ENCODE measurements around the gene UNK. TPM values are rescaled to one million over a fixed set of nuclear protein-coding genes. Genes with fewer than 3 reads are reported as not detected.

UNK gene, protein sequence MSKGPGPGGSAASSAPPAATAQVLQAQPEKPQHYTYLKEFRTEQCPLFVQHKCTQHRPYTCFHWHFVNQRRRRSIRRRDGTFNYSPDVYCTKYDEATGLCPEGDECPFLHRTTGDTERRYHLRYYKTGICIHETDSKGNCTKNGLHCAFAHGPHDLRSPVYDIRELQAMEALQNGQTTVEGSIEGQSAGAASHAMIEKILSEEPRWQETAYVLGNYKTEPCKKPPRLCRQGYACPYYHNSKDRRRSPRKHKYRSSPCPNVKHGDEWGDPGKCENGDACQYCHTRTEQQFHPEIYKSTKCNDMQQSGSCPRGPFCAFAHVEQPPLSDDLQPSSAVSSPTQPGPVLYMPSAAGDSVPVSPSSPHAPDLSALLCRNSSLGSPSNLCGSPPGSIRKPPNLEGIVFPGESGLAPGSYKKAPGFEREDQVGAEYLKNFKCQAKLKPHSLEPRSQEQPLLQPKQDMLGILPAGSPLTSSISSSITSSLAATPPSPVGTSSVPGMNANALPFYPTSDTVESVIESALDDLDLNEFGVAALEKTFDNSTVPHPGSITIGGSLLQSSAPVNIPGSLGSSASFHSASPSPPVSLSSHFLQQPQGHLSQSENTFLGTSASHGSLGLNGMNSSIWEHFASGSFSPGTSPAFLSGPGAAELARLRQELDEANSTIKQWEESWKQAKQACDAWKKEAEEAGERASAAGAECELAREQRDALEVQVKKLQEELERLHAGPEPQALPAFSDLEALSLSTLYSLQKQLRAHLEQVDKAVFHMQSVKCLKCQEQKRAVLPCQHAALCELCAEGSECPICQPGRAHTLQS
- total RNA-seq, result 10 to 100 TPM; 32.8 to 72.4 TPM
- polyA plus RNA-seq, result 10 to 100 TPM; 15.5 to 18.7 TPM
- long read RNA-seq, donor 1, partial matches to known transcripts, result 6 of 11 reads
- long read RNA-seq, donor 1, other reads (novel, unspliced or antisense), result 0 of 11 reads
- long read RNA-seq, donor 2, result 0 reads
- long read RNA-seq, donor 3, partial matches to known transcripts, result 5 of 6 reads
- long read RNA-seq, donor 3, other reads (novel, unspliced or antisense), result 0 of 6 reads
- long read RNA-seq, donor 4, partial matches to known transcripts, result 0 of 4 reads
- long read RNA-seq, donor 4, other reads (novel, unspliced or antisense), result 0 of 4 reads
- long read RNA-seq, donor 5, partial matches to known transcripts, result 0 of 5 reads
- long read RNA-seq, donor 5, other reads (novel, unspliced or antisense), result 0 of 5 reads

DNA sequence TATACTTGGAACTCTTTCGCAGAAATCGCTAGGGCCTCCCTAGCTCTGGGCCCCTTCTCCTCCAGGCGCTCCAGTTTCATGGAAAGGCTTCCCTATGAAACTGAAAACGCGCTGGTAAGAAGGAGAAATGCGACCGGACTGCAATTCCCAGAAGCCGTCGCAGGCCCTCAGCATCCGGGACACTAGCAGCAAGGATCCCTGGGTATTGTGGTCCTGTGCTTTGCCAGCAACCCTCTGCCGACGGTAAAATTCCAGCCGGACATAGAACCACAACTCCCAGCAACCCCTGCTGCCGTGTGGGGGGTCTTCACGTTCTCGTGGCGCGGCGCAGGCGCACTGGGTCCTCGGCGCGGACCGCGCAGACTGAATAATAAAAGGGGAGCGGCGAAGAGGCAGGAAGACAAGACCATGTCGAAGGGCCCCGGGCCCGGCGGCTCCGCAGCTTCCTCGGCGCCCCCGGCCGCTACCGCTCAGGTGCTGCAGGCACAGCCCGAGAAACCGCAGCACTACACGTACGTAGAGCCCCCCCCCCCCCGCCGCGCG, at the start of gene UNK:
Gene UNK (plus strand): TSS at position 334 of the 543 bp plus-strand sequence. CDS start 75 bp downstream, at position 409.
- peak within 1 kb of the TSS; percentile 56 for H3K4me3 ChIP-seq
- H3K9me3 ChIP-seq (ENCODE audit: control insufficient read depth in 4 of 4, insufficient read depth in 3 of 4, low read length in 3 of 4), result no peaks in the 10 kb centered on the region
- H3K9ac ChIP-seq (ENCODE audit: insufficient read depth in 1 of 2, low read length in 2 of 2), result peak within 1 kb of the TSS; percentile 99
- TF ChIP-seq, protein P1, sequence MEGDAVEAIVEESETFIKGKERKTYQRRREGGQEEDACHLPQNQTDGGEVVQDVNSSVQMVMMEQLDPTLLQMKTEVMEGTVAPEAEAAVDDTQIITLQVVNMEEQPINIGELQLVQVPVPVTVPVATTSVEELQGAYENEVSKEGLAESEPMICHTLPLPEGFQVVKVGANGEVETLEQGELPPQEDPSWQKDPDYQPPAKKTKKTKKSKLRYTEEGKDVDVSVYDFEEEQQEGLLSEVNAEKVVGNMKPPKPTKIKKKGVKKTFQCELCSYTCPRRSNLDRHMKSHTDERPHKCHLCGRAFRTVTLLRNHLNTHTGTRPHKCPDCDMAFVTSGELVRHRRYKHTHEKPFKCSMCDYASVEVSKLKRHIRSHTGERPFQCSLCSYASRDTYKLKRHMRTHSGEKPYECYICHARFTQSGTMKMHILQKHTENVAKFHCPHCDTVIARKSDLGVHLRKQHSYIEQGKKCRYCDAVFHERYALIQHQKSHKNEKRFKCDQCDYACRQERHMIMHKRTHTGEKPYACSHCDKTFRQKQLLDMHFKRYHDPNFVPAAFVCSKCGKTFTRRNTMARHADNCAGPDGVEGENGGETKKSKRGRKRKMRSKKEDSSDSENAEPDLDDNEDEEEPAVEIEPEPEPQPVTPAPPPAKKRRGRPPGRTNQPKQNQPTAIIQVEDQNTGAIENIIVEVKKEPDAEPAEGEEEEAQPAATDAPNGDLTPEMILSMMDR (IDR thresholded peaks at IDR 0.05; ENCODE audit: control extremely low read depth, extremely low read depth), result no peak
- ATAC-seq (ENCODE audit: insufficient read depth, low FRiP score) (peak; percentile 87), DNase-seq (peak; percentile 99 to 100 (median 100))
- peaks cover 5 to 39% (median 15%) of the 10 kb centered on the region in 5 donors for H3K4me1 ChIP-seq (ENCODE audit: control insufficient read depth in 5 of 5, insufficient read depth in 5 of 5, low read length in 5 of 5)
- peak within 1 kb of the TSS; percentile 91 to 93 for H3K27ac ChIP-seq (ENCODE audit: low read depth in 1 of 2, low read length in 1 of 2)
- no peaks in the 10 kb centered on the region for H3K27me3 ChIP-seq (ENCODE audit: control insufficient read depth in 3 of 3, insufficient read depth in 3 of 3, low read length in 2 of 3)
- H3K36me3 ChIP-seq (ENCODE audit: control insufficient read depth in 4 of 4, insufficient read depth in 4 of 4, low read length in 4 of 4), result no peaks in the 10 kb centered on the region
- WGBS, 2 donors, result 0% methylated on average over 34 to 45 of the region's 45 CpGs

DNA sequence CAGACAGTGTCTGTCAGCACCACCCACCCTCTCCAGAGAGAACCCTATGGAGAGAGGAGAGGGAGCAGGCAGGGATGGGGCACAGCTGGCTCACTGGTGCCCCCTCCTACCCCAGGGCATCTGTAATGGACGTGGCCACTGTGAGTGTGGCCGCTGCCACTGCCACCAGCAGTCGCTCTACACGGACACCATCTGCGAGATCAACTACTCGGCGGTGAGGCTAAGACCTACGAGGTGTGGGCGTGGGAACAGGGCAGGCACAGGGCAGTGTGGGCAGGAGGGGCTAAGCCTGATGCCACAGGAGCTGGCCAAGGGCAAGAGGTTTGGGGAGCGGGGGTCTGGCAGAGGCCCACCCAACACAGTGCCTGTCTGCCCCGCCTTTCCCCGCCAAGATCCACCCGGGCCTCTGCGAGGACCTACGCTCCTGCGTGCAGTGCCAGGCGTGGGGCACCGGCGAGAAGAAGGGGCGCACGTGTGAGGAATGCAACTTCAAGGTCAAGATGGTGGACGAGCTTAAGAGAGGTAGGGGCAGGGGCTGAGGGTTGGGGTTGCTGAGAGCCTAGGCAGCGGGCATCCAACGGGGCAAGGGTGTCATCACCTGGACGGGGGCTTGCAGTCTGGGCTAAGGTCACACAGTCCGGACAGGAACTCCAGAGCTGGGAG, 48.3 kb upstream of the UNK start:
- ATAC-seq (ENCODE audit: insufficient read depth, low FRiP score) (no peak), DNase-seq (no peak)
- H3K4me1 ChIP-seq (ENCODE audit: control insufficient read depth in 5 of 5, insufficient read depth in 5 of 5, low read length in 5 of 5), result no peaks in the 10 kb centered on the region
- H3K9me3 ChIP-seq (ENCODE audit: control insufficient read depth in 4 of 4, insufficient read depth in 3 of 4, low read length in 3 of 4), result no peaks in the 10 kb centered on the region
- peaks cover 0 to 12% (median 0%) of the 10 kb centered on the region in 4 donors for H3K36me3 ChIP-seq (ENCODE audit: control insufficient read depth in 4 of 4, insufficient read depth in 4 of 4, low read length in 4 of 4)
- TF ChIP-seq, protein P1 (IDR thresholded peaks at IDR 0.05; ENCODE audit: control extremely low read depth, extremely low read depth), result no peak
- WGBS, 2 donors, result 94 to 95% methylated on average over 26 of the region's 26 CpGs
- H3K27ac ChIP-seq (ENCODE audit: low read depth in 1 of 2, low read length in 1 of 2), result no peak overlapping the region
- no peak overlapping the region for H3K4me3 ChIP-seq
- no peak overlapping the region for H3K9ac ChIP-seq (ENCODE audit: insufficient read depth in 1 of 2, low read length in 2 of 2)
- H3K27me3 ChIP-seq (ENCODE audit: control insufficient read depth in 3 of 3, insufficient read depth in 3 of 3, low read length in 2 of 3), result no peaks in the 10 kb centered on the region

DNA sequence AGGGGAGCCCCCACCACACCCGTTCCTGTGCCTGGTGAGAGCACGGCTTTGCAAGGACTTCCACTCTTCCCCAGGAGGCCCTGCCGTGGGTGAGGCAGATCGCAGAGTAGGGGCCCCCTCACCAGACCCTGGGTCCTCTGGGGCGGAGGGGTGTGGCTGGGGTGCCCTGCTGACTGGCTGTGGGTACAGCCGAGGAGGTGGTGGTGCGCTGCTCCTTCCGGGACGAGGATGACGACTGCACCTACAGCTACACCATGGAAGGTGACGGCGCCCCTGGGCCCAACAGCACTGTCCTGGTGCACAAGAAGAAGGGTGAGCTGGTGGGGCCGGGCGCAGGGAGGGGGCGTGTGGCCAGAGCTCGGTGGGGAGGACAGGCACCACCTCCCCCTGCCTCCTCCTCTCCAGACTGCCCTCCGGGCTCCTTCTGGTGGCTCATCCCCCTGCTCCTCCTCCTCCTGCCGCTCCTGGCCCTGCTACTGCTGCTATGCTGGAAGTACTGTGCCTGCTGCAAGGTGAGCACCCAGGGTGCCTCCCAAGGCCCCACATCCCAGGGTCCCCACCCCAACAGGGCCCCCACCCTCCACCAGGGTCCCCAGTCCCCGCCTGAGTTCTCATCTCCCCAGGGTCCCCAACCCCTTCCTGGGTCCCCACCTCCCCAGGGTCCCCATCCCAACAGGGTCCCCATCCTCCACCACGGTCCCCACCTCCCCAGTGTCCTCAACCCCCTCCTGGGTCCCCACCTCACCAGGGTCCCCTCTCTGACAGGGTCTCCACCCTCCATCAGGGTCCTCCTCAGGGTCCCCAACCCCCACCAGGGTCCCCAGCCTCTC, 47.3 kb upstream of the UNK start:
- Histone ChIP-seq H3K9me3 (ENCODE audit: control insufficient read depth in 4 of 4, insufficient read depth in 3 of 4, low read length in 3 of 4) (no peaks in the 10 kb centered on the region), H3K4me3 (no peak overlapping the region), H3K36me3 (ENCODE audit: control insufficient read depth in 4 of 4, insufficient read depth in 4 of 4, low read length in 4 of 4) (peaks cover 0 to 13% (median 0%) of the 10 kb centered on the region in 4 donors), H3K27ac (ENCODE audit: low read depth in 1 of 2, low read length in 1 of 2) (no peak overlapping the region), H3K27me3 (ENCODE audit: control insufficient read depth in 3 of 3, insufficient read depth in 3 of 3, low read length in 2 of 3) (no peaks in the 10 kb centered on the region), H3K9ac (ENCODE audit: insufficient read depth in 1 of 2, low read length in 2 of 2) (no peak overlapping the region), H3K4me1 (ENCODE audit: control insufficient read depth in 5 of 5, insufficient read depth in 5 of 5, low read length in 5 of 5) (no peaks in the 10 kb centered on the region)
- no peak for ATAC-seq (ENCODE audit: insufficient read depth, low FRiP score)
- DNase-seq, result no peak
- TF ChIP-seq, protein P1 (IDR thresholded peaks at IDR 0.05; ENCODE audit: control extremely low read depth, extremely low read depth), result no peak
- WGBS, 2 donors, result 78 to 81% methylated on average over 12 to 20 of the region's 20 CpGs
